HepG2 (cell line): ENCODE data around the gene TXNL4A. TPM values are rescaled to one million over a fixed set of nuclear protein-coding genes. Genes with fewer than 3 reads are reported as not detected.

ENCODE experiments used
- BRD4 ChIP-seq: sonication (generic); formaldehyde crosslinking; IDR thresholded peaks from 2 replicates; pipeline ENCODE4 v1.4.0; 2020; ENCODE audit warnings: missing genetic modification reagents
- CCAR2 ChIP-seq: fragments of 200-400 bp; formaldehyde crosslinking; optimal IDR thresholded peaks from 2 replicates; pipeline ENCODE3; 2018; ENCODE audit warnings: low read depth, mild to moderate bottlenecking, low read length, moderate library complexity
- ELK4 ChIP-seq: sonication (generic); formaldehyde crosslinking; IDR thresholded peaks from 2 replicates; pipeline ENCODE4 v1.9.0; 2021; ENCODE audit warnings: missing genetic modification reagents, borderline replicate concordance
- FOXK1 ChIP-seq: sonication (generic); formaldehyde crosslinking; IDR thresholded peaks from 2 replicates; pipeline ENCODE4 v1.4.0; 2020; ENCODE audit warnings: low read depth, missing genetic modification reagents, borderline replicate concordance
- HDAC2 ChIP-seq: sonication (generic); formaldehyde crosslinking; IDR thresholded peaks from 2 replicates; pipeline ENCODE4 v1.4.0; 2020; ENCODE audit warnings: missing genetic modification reagents
- HNF4A ChIP-seq: sonication (generic); formaldehyde crosslinking; IDR thresholded peaks from 2 replicates; pipeline ENCODE4 v1.4.0; 2020; ENCODE audit warnings: missing genetic modification reagents
- JDP2 ChIP-seq: sonication (generic); formaldehyde crosslinking; IDR thresholded peaks from 2 replicates; pipeline ENCODE4 v1.8.1; 2022; ENCODE audit warnings: missing genetic modification reagents, borderline replicate concordance
- JUN ChIP-seq: sonication (generic); formaldehyde crosslinking; IDR thresholded peaks from 2 replicates; pipeline ENCODE4 v1.4.0; 2020; ENCODE audit warnings: mild to moderate bottlenecking, missing genetic modification reagents
- KAT8 ChIP-seq: IDR thresholded peaks from 2 replicates; pipeline ENCODE4 v1.6.1; 2016; ENCODE audit warnings: missing genetic modification reagents, missing compliant biosample characterization
- MEIS1 ChIP-seq: sonication (generic); formaldehyde crosslinking; IDR thresholded peaks from 2 replicates; pipeline ENCODE4 v1.9.0; 2021; ENCODE audit warnings: mild to moderate bottlenecking, missing genetic modification reagents, moderate library complexity, borderline replicate concordance
- MYPOP ChIP-seq: sonication (generic); formaldehyde crosslinking; IDR thresholded peaks from 2 replicates; pipeline ENCODE4 v1.8.1; 2023; ENCODE audit warnings: mild to moderate bottlenecking, moderate library complexity, missing genetic modification reagents
- NFE2 ChIP-seq: sonication (generic); formaldehyde crosslinking; IDR thresholded peaks from 2 replicates; pipeline ENCODE4 v1.4.0; 2020; ENCODE audit warnings: missing genetic modification reagents
- SALL1 ChIP-seq: sonication (generic); formaldehyde crosslinking; IDR thresholded peaks from 2 replicates; pipeline ENCODE4 v1.8.0; 2022; ENCODE audit warnings: mild to moderate bottlenecking, missing genetic modification reagents
- TOE1 ChIP-seq: sonication (generic); formaldehyde crosslinking; IDR thresholded peaks from 2 replicates; pipeline ENCODE4 v1.4.0; 2020; ENCODE audit warnings: mild to moderate bottlenecking, missing genetic modification reagents
- ZC3H13 ChIP-seq: sonication (generic); formaldehyde crosslinking; IDR thresholded peaks from 2 replicates; pipeline ENCODE4 v1.8.1; 2023; ENCODE audit warnings: mild to moderate bottlenecking, missing genetic modification reagents, moderate library complexity
- ZMYM3 ChIP-seq: sonication (generic); formaldehyde crosslinking; IDR thresholded peaks from 2 replicates; pipeline ENCODE4 v1.5.1; 2020; ENCODE audit warnings: mild to moderate bottlenecking, missing genetic modification reagents
- ZNF138 ChIP-seq: sonication (generic); formaldehyde crosslinking; IDR thresholded peaks from 2 replicates; pipeline ENCODE4 v1.5.0; 2020; ENCODE audit warnings: mild to moderate bottlenecking, low read depth, missing genetic modification reagents
- ZSCAN9 ChIP-seq: IDR thresholded peaks from 2 replicates; pipeline ENCODE4 v1.6.1; 2016; ENCODE audit warnings: borderline replicate concordance
- polyA plus RNA-seq, 8 experiments: library from polyadenylated mRNA; depleted of rRNA in 3 of 8; stranded (reverse) in 7 of 8; unstranded in 1 of 8; fragments of >200 nt; fragmentation: Illumina TruSeq in 4 of 8; extraction: Trizol in 4 of 8; gene quantifications; 2 replicates each; pipeline versions ENCODE4 v1.2.1 to v1.2.3, GENCODE V29; 2011 to 2016; ENCODE audit warnings: low read depth in 4 of 8, missing spikeins in 1 of 8, mixed read lengths in 1 of 8; ENCODE audit not compliant: insufficient read depth in 1 of 8
- total RNA-seq, 5 experiments: library from RNA; depleted of rRNA; stranded (reverse); fragments of >200 nt; fragmentation: Illumina TruSeq; extraction: Trizol; gene quantifications; 2 replicates each; pipeline ENCODE4 v1.2.3, GENCODE V29; 2016; ENCODE audit warnings: low read depth in 1 of 5
- TF ChIP-seq, protein P1 (sequence below): IDR thresholded peaks from 2 replicates; pipeline ENCODE4 v1.6.1; 2016; ENCODE audit warnings: missing genetic modification reagents, missing compliant biosample characterization
- TF ChIP-seq, protein P2 (sequence below): sonication (generic); formaldehyde crosslinking; IDR thresholded peaks from 2 replicates; pipeline ENCODE4 v1.9.0; 2021; ENCODE audit warnings: missing genetic modification reagents, borderline replicate concordance
- TF ChIP-seq, protein P3 (sequence below): sonication (generic); formaldehyde crosslinking; IDR thresholded peaks from 2 replicates; pipeline ENCODE4 v1.4.0; 2020; ENCODE audit warnings: mild to moderate bottlenecking, missing genetic modification reagents
- TF ChIP-seq, protein P4 (sequence below): sonication (generic); formaldehyde crosslinking; IDR thresholded peaks from 2 replicates; pipeline ENCODE4 v1.4.0; 2020; ENCODE audit warnings: missing genetic modification reagents

The TXNL4A gene
- total and polyA plus RNA-seq, 2 of the 13 experiments (the other 11 are each of a cell fraction or from before 2014, with no cell fraction given) = 172 to 202 TPM

- TF ChIP-seq ELK4 (CRISPR knock-in tag) (no peak), KAT8 (CRISPR knock-in tag) (no peak), MYPOP (CRISPR knock-in tag) (no peak), HNF4A (CRISPR knock-in tag) (peak; percentile 55; the same call in 1 of the 2 replicates), ZNF138 (CRISPR knock-in tag) (no peak), FOXK1 (CRISPR knock-in tag) (no peak), TOE1 (CRISPR knock-in tag) (no peak), MEIS1 (CRISPR knock-in tag) (no peak), ZSCAN9 (CRISPR knock-in tag) (no peak), ZMYM3 (CRISPR knock-in tag) (no peak), JUN (CRISPR knock-in tag) (no peak), ZC3H13 (CRISPR knock-in tag) (no peak), NFE2 (CRISPR knock-in tag) (no peak), BRD4 (CRISPR knock-in tag) (no peak), HDAC2 (CRISPR knock-in tag) (no peak; the same call in 1 of the 2 replicates), JDP2 (CRISPR knock-in tag) (no peak), CCAR2 (no peak), SALL1 (peak; percentile 26; the same call in 1 of the 2 replicates)
- TF ChIP-seq, protein P1, sequence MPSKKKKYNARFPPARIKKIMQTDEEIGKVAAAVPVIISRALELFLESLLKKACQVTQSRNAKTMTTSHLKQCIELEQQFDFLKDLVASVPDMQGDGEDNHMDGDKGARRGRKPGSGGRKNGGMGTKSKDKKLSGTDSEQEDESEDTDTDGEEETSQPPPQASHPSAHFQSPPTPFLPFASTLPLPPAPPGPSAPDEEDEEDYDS (CRISPR knock-in tag) = no peak
- TF ChIP-seq, protein P2, sequence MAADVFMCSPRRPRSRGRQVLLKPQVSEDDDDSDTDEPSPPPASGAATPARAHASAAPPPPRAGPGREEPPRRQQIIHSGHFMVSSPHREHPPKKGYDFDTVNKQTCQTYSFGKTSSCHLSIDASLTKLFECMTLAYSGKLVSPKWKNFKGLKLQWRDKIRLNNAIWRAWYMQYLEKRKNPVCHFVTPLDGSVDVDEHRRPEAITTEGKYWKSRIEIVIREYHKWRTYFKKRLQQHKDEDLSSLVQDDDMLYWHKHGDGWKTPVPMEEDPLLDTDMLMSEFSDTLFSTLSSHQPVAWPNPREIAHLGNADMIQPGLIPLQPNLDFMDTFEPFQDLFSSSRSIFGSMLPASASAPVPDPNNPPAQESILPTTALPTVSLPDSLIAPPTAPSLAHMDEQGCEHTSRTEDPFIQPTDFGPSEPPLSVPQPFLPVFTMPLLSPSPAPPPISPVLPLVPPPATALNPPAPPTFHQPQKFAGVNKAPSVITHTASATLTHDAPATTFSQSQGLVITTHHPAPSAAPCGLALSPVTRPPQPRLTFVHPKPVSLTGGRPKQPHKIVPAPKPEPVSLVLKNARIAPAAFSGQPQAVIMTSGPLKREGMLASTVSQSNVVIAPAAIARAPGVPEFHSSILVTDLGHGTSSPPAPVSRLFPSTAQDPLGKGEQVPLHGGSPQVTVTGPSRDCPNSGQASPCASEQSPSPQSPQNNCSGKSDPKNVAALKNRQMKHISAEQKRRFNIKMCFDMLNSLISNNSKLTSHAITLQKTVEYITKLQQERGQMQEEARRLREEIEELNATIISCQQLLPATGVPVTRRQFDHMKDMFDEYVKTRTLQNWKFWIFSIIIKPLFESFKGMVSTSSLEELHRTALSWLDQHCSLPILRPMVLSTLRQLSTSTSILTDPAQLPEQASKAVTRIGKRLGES = no peak
- TF ChIP-seq, protein P3, sequence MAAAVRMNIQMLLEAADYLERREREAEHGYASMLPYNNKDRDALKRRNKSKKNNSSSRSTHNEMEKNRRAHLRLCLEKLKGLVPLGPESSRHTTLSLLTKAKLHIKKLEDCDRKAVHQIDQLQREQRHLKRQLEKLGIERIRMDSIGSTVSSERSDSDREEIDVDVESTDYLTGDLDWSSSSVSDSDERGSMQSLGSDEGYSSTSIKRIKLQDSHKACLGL (CRISPR knock-in tag) = no peak
- TF ChIP-seq, protein P4, sequence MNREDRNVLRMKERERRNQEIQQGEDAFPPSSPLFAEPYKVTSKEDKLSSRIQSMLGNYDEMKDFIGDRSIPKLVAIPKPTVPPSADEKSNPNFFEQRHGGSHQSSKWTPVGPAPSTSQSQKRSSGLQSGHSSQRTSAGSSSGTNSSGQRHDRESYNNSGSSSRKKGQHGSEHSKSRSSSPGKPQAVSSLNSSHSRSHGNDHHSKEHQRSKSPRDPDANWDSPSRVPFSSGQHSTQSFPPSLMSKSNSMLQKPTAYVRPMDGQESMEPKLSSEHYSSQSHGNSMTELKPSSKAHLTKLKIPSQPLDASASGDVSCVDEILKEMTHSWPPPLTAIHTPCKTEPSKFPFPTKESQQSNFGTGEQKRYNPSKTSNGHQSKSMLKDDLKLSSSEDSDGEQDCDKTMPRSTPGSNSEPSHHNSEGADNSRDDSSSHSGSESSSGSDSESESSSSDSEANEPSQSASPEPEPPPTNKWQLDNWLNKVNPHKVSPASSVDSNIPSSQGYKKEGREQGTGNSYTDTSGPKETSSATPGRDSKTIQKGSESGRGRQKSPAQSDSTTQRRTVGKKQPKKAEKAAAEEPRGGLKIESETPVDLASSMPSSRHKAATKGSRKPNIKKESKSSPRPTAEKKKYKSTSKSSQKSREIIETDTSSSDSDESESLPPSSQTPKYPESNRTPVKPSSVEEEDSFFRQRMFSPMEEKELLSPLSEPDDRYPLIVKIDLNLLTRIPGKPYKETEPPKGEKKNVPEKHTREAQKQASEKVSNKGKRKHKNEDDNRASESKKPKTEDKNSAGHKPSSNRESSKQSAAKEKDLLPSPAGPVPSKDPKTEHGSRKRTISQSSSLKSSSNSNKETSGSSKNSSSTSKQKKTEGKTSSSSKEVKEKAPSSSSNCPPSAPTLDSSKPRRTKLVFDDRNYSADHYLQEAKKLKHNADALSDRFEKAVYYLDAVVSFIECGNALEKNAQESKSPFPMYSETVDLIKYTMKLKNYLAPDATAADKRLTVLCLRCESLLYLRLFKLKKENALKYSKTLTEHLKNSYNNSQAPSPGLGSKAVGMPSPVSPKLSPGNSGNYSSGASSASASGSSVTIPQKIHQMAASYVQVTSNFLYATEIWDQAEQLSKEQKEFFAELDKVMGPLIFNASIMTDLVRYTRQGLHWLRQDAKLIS (CRISPR knock-in tag) = no peak
These were observed 52.4 kb downstream of the TXNL4A start (continued) for GRCh38 chr18:79935925-79936324.
